Fibroblast of skin of abdomen (primary cell): ENCODE measurements around the gene GATM.
"Not testable (repeated sequence)": the region's sequence is repeated elsewhere in the genome, so short reads cannot be mapped to it uniquely, and the experiment has no call there.

Source experiments
- DNase-seq: peaks from one replicate; pipeline ENCODE4 v3.0.0-alpha.2; 2013

The GATM gene

DNA sequence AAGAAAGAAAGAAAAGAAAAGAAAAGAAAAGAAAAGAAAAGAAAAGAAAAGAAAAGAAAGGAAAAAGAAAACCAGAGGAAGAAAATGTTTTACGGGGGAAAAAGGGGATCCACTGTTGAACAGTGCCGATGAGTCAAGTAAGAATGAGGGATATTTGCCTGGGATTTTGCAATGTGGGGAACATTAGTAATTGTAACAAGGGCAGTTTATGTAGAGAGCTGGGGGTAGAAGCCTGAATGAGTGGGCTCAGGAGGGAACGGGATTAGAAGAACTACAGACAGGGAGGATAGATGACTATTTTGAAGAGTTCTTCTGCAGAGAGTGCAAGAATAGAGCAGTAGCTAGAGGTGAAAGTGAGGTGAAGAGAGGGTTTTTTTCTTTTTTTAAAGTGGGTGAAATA is 28.7 kb downstream of the GATM start:
- no peak for DNase-seq

DNA sequence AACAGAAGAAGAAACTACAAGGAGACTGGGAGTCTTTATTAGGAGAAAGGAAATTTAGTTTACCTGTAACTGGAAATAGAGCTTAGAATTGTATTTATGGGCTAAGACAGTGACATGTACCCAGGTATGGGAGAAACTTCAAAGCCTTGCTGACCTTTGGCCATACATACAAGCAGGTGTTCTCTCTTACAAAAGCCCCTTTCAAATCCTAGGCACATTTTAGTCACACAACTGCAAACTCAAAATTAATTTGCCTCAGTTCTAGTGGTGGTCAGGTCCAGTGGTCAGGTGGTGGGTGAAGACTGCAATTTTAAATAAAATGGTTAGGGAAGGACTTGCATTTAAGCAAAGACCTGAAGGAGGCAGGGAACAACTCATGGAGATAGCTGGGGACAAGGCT is 30.4 kb downstream of the GATM start:
- DNase-seq, result no peak

DNA sequence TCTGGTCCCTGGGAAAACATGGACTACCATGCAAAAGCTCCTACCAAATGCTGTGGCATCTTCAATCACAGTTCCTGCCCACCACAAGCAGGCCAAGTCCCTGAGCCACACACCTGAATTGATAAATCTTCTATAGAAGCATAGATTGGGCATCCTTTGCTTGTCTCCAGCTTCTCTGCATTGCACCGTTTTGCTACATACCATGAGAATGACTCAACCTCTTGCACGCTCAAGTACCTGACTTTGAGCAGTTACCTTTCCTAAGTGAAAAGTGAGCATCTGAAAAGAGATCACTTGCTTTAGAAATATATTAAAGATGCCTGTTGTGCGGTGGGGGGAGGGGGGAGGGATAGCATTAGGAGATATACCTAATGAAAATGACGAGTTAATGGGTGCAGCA is 31.3 kb downstream of the GATM start:
- no peak for DNase-seq

DNA sequence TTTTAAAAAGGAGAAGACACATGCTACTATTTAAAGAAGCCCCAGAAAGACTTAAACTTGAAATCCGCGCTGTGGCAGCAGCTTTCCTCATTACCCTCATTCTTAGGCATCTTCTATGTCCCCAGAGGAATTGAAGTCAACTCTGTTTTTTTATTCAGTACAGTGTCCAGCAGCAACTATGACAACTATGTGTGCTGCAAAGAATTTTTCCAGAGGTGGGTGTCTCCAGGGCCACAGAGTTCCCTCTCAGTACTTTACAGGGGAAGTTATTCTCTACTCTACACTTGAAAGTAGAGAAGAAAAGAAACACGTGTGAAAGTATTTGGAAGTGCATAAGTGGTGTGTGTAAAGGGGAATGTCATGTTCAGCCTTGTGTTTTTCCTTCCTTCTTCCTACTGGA is 32.0 kb downstream of the GATM start:
- no peak for DNase-seq

DNA sequence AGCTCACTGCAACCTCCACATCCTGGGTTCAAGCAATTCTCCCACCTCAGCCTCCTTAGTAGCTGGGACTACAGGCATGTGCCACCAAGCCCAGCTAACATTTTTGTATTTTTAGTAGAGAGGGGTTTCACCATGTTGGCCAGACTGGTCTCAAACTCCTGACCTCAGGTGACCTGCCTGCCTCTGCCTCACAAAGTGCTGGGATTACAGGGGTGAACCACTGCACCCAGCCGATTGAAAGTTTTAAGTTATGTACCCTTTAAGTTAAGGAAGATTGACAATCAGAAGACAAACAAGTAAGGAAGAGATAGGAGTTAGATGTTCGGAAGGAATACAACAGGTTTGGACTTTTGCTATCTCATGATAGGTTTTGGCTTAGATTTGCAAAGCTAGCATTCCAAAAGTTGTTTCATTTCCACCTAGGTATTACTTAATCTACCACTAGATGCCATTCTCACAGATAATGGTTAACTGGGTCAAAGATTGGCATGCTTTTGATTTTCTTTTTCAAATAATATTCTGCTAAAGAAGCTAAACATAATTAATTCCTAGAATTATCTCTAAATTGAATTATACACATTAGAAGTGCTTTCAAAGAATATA is 35.0 kb downstream of the GATM start:
- DNase-seq, result no peak

DNA sequence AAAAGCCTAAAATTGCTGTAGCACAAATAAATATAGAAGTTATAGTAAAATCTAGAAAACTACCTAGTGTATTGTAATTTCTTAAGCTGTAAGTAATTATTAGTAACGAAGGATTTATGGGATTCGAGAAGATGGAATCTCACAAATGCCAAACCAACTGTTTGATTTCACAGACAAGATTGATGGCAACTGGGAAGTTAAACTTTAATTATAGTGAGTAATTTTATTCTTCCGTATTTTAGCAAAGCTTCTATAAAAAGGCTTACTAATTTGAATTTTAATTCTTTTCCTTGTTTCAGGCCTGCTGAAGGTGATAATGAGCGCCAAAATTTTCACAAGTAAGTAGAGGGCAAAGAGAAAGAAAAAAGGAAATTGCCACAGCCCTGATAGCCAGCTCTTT is 36.6 kb downstream of the GATM start:
- DNase-seq, result no peak

DNA sequence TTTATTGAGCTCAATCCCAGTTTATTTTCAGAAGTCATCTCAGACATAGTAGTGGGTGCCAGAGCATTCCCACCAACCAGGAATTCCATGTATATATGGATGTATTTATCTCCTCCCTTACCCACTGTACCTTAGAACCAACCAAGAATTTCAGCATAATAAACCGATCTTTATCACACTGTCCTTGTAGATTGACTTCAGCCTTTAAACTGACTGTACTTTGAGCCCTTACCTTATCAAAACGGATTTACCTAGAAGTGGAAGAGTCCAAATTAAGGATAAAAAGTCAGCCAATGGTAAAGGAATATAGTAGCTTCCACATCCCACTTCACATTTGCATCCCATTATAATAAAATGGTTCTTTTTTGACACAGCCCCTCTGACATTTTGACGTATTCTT is 37.9 kb downstream of the GATM start:
- DNase-seq, result no peak

DNA sequence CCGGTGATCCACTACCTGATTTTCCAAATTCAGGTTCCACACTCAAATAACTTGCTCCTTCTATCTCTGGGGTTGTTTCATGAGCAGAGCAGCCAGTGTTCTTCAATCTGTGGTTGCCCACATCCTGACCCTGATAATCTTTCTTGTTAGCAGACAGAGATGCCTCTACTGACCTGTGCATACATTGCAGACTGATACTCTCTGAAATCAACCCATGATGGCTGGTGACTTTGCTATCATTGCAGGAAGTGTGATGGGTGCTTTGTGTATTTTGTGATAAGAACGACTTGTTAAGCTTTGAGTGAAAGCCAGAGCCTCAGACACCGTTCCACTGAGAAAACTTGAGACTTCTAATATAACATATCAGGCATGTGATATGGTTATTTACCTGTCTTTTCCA is 39.9 kb downstream of the GATM start:
- no peak for DNase-seq

DNA sequence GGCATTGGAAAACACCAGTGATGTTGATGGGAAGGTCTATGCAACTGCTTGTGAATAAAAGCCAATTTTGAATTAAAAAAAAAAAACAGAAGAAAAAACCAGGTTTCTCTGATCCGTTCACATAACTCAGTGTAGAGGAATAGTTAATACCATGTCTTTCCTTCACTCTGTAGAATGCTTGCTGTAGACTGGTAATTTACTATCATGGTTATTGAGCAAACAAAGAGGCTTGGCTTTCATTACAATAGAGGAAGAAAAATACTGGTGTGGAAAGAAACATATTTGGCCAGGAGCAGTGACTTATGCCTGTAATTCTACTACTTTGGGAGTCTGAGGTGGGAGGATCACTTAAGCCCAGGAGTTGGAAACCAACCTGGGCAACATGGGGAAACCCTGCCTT is 41.1 kb downstream of the GATM start:
- no peak for DNase-seq

DNA sequence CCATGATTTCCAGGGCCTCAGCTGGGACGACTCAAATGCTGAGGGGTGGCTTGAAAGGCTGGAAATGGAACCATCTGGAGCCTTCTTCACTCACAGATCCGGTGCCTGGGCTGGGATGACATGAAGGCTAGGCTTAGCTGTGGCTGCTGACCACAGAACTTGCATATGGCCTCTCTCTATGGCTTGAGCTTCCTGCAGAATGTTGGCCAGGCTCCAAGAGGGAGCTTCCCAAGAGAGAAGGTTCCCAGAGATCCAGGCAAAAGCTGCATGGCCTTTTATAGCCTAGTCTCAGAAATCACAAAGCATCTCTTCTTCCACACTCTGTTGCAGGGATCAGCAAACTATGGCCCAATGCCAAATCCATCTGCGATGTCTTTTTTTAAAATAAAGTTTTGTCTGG is 44.8 kb downstream of the GATM start:
- peak; percentile 77 for DNase-seq

DNA sequence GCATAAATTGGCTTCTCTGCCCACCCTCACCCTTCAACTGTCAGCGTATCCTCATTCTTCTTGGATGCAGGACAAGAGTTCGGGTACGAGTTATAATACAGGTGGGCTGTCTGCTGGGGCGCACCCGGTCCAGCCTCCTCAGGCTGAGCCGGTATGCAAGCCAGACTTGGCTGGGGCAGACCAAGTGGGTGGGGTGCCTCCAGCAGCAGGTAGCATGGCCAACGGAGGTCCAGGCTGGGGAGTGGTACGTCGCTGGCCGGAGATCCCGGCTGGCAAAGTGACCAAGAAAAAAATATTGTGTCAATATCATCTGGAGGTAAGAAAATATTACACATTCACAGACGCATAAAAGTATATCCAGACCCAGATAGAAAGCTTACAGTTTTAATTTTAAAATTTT is 45.6 kb downstream of the GATM start:
- no peak for DNase-seq

DNA sequence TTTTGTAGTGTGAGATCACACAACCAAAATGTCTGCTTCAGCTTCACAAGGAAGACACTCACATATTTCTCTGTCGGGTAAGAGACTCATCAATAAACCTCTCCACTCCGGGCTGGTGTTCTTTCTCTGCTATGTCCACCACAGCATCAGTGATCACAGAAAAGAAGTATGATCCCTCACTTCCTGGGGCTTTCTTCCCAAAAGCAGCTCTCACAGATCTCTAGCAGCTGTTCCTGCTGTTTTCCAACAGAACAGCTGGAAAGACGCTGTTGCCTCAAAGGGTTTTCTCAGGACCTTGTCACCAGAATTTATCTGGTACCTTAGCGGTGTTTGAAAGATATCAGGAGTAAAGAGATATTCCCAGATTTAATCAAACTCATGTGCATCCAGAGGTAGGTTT is 46.4 kb downstream of the GATM start:
- DNase-seq, result peak; percentile 36

DNA sequence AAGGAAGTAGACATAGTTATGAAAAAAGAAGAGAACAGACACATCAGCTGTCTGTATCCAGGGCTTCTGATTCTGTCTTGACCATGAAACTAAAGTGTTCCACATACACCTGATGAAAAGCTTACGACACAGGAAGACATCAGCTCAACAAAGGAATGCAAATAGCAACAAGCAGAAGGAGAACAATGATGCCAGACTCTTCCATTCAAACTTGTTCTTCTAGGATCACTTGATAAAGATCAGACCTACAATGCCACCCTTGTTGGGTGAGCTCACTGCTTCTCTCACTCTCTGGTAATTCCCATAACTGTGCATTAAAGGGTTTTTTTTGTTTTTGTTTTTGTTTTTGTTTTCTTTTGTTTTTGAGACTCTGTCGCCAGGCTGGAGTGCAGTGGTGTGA is 49.7 kb downstream of the GATM start:
- DNase-seq, result no peak

DNA sequence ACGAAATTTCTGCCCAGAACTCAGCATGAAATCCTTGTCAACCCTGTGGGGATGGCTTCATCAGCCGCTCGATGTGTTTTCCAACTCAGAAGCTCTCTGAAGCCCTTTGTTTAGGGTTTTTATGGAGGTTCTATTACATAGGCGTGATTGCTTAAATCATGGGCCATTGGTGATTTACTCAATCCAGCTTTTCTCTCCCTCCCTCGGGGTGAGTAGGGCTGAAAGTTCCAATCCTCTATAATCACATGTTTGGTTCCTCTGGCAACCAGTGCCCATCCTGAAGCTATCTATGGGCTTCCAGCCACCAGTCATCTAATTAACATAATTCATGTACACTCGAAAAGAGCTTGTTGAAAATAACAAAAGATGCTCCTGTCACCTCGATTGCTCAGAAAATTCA is 51.6 kb downstream of the GATM start:
- no peak for DNase-seq

DNA sequence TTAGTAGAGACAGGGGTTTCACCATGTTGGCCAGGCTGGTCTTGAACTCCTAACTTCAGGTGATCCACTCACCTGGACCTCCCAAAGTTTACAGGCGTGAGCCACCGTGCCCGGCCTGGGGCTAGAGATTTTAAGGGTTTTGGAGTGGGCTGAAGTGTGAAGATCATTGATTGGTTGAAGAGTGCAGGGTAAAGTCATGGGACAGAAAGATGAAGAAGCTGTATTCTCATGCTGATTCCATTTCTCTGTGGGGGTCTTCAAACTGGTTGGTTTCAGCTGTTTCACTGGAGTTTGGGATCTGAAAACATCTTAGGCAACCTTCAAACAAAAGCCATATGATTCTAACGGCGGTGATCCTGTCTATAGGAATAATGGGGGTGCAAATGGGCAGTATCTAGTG is 52.1 kb downstream of the GATM start:
- DNase-seq, result no peak

DNA sequence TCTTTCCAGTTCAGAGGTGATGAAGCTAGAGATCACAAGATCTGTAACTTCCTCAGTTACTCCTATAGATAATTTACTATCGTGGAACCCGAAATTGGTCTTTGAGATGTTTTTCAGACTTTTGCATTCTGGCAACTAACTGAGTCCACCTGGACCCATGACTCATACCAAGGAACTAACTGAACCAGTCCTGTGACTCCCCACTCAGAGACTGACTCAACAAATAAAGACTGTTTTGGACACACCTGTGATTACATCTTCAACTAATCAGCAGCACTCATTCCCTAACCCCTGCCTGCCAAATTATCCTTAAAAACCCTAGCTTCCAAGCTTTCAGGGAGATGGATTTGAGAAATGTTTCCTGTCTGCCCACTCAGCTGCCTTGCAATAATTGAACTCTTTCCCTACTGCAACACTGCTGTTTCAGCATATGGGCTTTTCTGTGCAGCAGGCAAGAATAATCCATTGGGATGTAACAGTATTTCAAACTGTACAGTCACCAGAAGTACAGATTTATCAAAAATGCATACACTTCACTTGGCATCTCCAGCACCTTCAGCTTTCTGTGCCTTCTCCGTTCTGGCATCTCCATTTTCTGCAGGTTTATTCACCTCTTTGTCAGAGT is 57.7 kb downstream of the GATM start:
- DNase-seq, result no peak

DNA sequence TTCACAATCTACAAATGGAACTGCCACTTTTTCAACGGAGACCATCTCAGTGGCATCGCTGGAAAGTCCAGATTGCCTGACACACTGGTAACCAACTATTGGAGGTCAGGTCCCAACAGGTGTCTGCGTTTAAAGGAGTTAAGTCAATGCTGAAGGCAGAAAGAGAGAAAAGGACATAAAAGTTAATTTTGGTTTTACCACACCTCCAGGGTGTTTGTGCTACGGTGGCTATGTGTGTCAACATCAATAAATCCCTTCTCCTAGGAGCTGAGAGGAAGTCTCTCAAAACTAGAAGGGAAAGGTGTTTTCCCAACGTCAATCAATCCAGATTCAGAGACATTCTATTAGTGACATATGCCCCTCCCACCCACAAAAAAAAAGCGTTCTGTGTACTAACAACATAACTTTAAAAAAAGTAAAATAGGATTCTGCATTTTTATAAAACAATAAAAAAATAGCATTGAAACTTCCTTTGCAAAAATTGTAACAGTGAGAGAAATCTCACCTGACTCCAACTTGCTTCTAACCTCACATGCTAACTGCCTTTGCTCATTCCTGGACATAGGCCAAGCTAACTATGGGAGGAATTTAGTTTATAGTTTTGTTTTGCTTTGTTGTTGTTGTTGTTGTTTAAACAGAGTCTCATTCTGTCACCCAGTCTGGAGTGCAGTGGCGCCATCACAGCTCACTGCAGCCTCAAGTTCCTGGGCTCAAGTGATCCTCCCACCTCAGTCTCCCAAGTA is 58.7 kb downstream of the GATM start:
- DNase-seq, result no peak

DNA sequence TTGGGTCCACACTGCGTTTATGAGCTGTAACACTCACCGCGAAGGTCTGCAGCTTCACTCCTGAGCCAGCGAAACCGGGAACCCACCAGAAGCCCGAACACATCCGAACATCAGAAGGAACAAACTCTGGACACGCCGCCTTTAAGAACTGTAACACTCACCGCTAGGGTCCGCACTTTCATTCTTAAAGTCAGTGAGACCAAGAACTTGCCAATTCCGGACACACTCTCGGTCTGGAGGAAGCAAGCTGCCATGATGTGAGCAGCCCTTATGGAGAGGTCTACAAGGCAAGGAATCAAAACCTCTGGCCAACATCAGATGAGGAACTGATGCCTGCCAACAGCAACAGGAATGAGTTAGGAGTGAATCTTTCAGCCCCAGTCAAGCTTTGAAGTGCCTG is 63.4 kb downstream of the GATM start:
- DNase-seq, result peak; percentile 12

DNA sequence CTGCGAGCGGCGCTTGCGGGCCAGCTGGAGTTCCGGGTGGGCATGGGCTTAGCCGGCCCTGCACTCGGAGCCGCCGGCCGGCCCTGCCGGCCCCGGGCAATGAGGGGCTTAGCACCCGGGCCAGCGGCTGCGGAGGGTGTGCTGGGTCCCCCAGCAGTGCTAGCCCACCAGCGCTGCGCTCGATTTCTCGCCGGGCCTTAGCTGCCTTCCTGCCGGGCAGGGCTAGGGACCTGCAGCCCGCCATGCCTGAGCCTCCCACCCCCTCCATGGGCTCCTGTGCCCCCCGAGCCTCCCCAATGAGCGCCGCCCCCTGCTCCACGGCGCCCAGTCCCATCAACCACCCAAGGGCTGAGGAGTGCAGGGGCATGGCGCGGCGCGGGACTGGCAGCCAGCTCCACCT is 64.2 kb downstream of the GATM start:
- not testable (repeated sequence) for DNase-seq
